Stimulated activated CD8-positive, alpha-beta memory T cell treated with anti-CD3 and anti-CD28 coated beads, Interleukin-7, amount 100 ng/mL, for 24 hours (primary cell): ENCODE results near the gene GPC6.

Experiments
- DNase-seq: peaks from one replicate; pipeline ENCODE4 v3.0.0-alpha.2; 2020; ENCODE audit warnings: low read depth

GPC6 gene

DNA sequence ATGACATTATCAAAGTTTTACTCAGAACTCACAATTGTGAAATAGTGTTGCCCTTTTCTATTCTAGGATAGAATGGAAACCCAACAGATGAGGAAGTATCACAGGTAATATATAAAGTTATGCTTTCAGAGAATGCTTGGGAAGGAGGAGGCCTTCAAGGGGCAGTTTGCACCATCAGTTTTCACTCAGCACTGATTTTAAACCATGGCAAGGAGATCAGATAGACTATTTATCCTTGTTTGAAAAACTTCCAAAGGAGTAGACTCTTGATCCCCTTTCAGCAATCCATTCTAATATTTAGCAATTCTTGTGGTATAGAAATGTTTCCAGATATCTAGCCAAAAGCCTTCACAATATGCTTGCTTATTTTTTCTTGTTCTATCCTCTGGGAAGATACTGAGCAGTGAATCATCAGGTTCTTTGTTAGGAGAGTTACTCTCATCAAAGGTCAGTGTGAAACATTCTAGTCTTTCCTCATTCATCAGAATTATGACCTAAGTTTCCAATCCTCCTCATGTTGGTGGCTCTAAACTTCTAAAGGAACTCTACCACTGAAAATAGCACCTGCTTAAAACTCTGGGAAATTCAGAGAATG, 3.8 kb downstream of the GPC6 start:
- DNase-seq = no peak

DNA sequence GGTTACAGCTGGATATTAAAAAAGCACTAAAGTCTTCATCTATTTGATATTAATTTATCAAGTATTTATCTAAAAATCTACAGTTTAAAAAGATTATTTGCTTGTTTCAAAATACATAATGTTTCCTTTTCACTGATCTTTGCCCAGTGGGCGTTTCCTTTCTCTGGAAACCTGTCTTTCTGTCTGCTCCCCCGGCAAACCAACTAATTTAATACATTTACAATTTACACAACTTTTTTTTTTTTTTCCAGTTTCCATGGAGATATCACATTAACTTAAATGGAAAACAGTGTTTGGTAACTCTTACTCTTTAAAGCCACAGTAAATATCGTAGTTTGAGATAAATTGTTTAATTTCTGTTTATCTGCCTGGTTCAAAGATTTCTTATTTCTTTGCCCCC, 5.3 kb downstream of the GPC6 start:
- no peak for DNase-seq

DNA sequence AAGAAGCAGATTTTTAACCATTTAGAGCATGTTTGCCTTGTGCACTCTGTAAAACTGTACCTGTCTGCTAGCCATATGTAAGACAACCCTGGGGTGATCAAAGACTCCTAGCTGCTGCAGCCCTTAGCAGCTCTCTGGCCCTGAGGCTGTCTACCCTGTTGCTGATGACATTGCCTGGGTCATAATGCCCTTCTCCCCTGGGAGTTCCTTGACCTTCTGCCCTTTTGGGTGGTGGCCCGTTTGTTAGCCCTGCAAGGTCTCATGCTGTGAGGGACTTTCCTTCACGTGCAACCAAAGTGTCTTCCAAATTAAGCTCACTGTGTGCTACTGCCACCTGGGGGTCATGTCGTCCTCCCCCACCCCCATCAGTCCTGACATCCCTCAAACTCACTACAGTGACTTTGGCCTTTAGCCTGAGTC, 7.4 kb downstream of the GPC6 start:
- no peak for DNase-seq

DNA sequence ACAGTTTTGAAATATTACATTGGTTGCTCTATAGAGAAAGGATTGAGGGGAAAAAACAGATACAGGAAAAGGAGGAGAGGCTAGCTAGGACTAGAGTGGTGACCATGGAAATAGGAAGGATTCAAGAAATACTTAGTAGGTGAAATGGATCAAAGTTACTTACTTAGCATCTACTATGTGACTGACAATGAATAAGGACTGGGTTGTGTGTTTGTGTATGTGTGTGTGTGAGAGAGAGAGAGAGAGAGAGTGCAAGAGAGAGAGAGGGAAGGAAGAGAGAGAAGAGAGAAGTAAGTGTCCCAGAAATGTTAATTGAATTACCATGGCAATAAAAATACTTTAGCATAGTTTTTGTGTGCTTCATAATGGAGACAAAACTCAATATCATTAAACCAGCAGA, 7.9 kb downstream of the GPC6 start:
- DNase-seq = no peak

DNA sequence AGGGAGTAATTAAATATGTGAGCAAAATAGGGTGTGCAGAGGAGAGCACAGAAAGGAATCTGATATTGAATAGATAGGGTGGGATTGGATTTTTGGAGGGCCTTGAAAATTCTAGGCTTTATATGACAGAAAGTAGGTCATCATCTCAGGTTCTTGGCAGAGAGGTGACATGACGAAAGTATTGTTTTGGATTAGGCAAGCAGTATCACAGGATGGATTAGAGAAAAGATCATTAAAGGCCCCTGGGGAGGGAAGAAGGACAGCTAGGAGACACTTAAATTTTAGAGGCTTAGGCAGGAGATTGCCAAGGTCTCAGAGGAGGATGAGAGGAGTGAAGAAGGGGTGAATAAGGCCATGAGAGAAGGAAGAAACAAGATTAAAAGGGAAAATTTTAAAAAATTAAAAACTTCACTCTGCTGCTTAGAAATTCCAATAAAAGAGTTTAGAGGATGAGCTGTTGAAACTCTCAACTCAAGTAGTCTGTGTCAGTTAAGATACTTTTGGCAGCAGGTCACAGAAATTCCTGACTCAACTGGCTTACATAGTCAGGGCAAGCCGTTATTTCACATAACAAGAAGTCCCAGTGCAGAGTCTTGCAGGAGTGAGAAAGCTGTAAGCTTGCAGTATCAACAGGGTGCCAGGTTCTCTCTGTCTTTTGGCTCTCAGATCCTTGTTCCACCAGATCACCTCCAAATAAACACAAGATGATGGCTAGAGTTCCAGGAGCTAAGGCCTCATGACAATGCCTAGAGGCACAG, 8.8 kb downstream of the GPC6 start:
- no peak for DNase-seq

DNA sequence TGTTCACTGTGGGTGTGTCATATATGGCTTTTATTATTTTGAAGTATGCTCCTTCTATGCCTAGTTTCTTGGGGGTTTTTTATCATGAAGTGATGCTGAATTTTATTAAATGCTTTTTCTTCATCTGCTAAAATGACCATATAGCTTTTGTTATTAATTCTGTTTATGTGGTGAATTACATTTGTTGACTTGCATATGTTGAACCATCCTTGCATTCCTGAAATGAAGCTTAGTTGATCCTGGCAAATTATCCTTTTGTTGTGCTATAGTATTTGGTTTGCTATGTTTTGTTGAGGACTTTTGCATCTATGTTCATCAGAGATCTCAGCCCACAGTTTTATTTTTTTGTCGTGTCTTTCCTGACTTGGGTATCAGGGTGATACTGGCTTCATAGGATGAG, 12.1 kb downstream of the GPC6 start:
- DNase-seq = no peak

DNA sequence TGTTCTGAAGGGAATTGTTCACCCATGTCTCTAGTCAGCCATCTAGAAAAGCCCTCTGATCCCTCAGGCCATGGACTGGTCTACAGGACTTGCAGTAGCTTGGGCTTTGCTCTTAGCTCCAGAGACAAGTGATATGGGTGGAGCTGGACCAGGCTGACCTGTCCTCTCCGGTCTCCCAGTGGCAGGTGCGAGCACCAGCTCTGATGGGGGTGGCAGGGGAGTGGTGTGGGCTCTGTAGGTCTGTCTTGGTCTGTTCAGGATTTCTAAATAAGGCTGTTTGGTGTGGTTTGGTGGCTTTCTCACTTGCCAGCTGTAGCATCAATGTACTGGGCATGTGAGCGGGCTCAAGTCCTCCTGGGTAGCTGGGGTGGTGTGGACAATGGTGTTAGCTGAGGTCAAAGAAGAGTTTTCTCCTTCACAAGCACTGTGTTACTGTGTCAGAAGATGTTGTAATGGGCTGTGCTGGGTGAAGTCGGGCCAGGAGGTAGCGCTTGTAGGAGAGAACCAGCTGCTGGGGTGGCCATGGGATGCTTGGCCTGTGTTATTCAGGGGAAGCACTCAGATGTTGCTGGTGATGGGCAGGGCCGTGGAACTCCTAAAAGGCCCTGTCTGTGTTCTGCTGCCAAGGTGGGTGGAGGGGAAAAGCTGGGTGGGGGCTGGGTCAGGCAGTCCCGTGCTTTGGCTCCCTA, 16.9 kb downstream of the GPC6 start:
- no peak for DNase-seq

DNA sequence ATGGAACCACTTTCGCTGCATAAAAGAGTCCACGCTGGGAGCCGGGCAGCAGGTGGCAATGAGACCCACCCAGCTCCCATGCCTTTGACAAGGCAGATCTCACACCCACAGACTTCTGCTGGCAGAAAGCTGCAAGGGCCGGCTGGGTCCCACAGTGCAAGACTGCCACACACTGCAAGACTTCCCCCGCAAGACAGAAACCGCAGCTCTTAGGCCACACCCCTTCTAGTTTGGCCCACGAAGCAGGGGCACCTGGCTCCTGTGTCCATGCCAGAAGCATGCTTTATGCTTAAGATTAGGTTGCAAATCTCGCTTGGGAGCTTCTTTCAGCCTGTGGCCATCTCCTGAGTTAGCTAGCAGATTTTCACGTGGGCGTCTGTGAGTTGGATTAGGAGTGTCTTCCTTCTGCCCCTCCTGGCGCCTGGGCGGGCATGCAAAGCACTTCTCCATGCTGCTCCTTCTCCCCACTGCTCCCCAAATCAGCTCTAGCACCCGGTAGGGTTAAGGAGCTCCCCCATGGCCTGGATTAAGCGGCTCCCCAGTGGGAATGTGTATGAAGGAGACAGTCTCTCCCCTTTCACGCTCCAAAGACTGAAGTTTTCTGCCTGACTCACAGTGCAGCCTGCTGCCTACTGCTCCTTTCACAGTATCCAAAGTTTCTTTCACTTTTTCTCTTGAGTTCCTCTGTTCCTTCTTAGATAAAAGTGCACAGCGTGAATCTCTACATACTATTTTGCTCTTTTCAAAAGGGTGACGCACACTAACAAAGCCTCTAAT, 17.7 kb downstream of the GPC6 start:
- DNase-seq = no peak

DNA sequence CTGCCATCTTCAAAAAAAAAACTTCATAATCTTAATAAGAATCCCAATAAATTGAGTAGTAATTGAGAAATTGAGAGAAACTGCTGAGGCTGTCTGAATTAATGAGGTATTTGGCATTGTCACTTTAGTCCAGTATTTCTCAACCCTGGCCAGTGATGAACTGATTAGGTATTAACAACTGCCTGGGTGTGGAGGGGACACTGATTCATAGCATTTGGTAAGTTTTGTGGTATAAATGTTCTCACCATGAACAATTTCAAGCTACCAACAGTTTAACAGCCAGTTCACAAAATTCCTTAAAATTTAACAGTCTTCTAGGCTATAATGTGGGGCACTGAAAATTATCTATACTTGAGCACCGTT, 18.3 kb downstream of the GPC6 start:
- DNase-seq = no peak

DNA sequence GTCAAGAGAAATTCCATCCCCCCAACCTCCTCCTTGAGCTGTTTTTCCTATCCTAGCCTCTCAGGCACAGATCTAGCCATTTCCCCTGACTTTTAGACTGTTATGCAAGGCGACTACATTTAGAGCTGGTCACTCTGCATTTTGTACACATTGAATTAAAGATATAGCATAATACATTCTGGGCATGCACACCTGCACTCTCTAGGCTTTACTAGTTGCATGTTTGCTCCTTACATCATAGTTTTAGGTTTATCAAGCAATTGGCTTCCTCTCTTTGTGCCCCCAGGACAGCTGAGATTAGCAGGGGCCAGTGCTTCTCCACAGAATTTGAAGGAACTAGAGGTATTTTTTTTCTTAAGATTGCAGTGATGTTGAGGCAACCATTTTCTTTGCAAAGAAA, 19.5 kb downstream of the GPC6 start:
- DNase-seq = no peak

DNA sequence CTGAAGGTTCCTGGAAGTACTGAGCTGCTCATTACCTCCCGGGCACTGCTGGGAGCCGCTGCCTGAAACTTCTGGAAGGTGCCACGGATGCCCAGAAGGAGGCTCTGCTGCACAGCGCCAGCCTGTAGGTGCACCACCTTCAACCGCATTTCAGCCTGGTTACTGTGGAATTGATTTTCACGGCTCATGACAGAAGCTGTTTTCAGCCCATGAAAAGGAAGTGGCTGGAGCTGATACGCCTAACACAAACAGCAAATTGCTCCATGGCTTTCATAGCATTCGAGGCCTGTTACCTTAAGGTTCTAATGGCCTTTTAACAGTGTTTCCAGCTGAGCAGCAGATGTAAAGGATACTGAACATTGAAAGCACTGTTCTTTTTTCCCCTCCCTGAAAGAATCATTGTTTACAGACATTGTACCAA, 22.0 kb downstream of the GPC6 start:
- DNase-seq = no peak

DNA sequence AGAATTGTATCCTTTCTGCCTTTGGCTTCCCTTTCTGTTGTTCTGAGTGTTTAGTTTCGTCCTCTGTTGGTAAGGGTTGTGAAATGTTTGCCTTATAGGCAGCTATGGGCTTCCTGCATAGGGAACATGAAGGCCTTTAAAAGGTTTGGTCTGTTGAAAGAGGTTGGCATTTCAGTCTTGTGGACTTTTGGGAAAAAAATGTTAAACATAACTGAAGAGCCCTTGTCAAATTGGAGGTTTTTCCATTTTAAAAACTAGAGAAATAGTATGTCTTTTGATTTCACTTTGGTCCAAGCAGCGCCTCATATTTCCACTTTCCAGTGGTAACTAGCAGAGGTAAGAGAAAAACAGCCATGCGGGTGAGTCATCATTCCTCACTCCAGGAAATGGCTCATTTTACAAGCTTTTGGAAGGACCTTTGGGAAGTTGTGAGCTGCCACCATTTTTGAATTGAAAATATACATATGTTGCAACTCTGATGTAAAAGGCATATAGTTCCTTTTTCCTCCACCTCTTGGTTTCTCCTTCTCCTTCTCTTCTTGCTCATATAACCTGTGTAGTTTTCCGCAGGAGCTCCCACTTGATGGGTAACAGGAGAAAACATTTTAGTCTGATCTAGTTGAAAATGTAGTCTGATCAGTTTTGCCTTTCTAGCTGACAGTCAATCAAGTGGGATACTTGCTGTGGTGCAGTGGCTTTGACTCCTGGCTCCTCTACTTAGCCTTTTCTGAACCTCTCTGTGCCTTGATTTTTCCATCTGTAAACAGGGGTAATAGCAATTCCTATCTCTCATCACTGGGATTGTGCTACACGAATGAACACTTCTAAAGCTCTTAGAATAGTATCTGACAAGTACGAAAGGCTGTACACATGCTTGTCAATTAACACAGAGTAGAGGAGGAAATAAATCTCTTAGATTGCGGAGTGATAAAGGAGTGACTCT, 23.0 kb downstream of the GPC6 start:
- no peak for DNase-seq

DNA sequence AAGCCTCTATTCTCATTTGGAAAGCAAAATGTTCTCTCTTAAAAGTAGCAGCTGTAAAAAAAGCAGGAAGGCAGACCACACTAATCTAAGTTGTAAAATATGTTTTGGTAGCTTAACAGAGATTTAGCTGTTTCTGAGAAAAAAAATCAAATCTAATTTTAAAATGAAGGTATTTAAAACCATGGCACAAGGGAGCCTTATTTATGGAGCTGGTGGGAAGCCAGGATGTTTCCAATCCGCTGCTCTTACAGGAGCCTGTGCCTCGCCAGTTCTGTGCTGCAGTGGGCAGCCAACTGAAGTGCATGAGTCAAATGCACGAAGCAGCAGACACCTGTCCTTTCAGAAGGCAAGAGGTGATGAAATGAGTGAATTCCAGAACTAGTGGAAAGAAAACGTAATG, 28.2 kb downstream of the GPC6 start:
- no peak for DNase-seq

DNA sequence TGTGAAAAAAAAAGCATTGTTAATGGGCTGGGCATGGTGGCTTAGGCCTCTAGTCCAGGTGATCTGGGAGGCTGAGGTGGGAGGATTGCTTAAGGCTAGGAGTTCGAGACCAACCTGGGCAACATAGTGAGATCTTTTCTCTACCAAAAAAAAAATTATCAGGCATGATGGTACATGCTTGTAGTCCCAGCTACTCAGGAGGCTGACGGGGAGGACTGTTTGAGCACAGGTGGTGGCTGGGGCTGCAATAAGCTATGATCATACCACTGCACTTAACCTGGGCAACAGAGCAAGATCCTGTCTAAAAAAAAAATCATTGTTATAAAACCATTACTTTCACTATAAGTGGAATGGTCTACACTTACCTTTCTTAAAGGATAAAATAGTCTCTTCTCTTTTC, 30.4 kb downstream of the GPC6 start:
- no peak for DNase-seq

DNA sequence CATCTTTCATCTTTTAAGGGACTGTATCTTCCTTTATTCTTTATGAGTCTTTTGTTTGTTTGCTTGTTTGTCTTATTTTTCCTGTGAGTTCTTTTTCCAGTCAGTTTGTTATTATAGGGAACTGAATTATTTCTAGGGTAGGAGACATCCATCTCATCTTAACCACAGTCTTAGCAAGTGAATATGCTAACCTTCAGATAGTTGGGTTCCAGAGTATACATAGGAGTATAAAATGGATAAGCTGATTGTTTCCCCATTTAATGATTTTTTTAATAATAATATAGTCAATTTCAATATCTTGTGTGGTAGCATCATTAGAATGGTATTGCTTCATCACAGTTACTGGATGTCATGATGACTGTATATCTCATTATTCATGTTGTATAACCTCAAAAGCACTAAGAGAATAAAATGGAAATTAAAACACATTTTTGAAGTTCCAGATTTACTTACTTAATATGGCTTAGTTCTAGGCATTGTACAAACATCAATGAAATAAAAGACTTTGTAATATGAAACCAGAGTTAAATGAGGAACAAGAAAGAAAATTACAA, 33.0 kb downstream of the GPC6 start:
- DNase-seq = no peak

DNA sequence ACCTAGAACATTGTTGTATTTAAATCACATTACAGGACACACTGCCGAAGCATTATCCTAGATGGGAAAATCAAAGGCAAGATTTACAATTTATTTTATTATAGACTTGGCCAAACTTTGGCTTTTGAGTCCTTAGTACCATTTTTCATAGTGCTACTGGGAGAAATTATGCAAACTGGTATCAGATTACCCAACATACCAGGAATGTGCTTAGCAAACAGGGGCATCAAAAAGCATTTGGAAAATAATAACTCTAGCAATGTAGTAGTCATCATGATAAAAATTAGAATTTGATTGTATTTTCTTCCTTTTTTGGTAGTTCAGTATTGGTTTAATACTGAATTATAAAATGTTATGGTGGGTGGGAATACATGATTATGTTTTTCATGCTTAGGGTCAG, 34.0 kb downstream of the GPC6 start:
- no peak for DNase-seq

DNA sequence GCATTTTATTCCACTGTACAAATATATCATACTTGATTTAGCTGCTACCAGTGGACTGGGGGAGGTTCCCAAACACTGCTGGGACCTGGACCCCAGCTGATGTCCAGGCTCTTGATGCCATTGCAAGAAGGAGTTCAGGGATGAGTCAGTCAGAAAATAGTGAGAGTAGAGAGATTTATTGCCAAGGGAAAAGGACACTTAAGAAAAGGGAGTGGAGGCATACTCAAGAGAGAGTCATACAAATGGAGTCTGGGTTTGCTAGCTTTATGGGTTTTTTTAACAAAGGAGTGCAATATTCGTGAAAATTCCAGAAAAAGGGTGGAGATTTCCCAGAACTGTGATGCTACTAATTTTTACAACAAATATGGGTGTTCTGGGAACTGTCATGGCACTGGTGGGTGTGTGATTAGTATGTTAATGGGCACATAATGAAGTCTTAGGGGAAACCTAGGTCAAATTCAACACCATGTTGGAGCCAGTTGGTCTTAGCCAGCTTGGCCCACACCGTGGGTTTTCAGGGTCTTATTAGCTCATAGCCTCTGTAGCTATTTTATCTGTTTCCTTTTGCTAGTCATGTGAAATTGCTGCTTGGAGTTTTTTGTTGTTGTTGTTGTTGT, 36.2 kb downstream of the GPC6 start:
- DNase-seq = no peak

DNA sequence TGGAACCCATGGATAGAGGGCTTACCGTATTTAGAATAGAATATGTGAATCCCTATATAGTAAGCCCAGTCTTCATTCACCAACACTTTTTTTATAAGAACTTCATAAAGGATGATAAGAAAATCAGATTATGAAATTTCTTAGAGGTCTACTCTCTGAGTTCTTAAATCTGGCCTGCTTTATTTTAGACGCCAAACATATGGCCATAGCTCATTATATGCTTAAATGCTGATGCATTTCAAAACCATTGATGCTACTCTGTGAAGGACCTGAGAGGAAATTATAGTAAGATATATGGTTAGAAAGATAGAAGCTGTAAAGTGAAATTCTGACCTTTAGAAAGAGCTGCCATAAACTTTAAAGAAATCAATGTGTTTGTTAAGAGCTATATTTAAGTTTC, 38.3 kb downstream of the GPC6 start:
- DNase-seq = no peak

DNA sequence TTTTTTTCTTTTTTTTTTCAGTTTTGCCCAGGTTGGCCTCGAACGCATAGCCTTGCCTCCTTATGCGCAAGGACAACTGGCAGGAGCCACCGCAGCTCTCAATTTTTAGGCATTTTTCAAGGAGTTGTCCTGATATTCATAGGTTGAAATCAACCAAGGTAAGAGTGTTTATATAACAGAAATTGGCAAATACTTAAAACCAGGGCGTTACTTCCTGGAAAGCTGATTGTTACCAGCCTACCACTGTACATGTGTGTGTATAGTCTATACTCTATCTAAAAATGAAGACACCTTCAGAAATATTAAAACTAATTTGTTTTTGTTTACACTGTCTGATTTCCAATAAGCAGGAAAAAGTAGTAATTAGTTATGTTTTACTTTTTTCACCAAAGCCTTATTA, 39.2 kb downstream of the GPC6 start:
- no peak for DNase-seq

DNA sequence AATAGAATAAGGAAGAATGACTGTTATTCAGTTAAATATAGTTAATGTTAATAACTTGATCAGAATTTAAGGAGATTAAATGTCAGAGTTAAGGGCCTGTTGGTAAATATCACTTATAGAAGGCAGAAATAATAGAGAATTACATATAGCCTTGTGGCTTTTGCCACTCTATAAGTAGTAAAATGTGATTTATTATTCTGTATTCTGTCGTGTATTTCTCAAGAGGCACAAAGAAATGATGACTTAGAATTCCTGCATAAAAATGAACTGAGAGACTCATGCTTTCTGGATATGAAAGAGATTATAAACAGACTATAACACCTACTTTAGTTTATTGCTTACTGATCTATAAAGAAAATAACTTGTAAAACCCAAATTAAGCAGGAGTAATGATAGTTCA, 40.1 kb downstream of the GPC6 start:
- DNase-seq = no peak
